HG03354 (cell line): ENCODE results near the gene SMIM14.
A peak's percentile ranks its signal among the peaks of the same experiment; 100 is the strongest.
"Not testable (repeated sequence)": the region's sequence is repeated elsewhere in the genome, so short reads cannot be mapped to it uniquely, and the experiment has no call there.

Experiments used
- ATAC-seq: cut with Tn5 transposase; IDR thresholded peaks from one replicate; pipeline ENCODE4 v1.9.1; 2021; ENCODE audit warnings: mild to moderate bottlenecking; ENCODE audit not compliant: unreplicated experiment, poor library complexity, severe bottlenecking

Gene SMIM14

GRCh38 chr4:39543034-39543433, 95.6 kb downstream of the SMIM14 start:
- no peak for ATAC-seq

GRCh38 chr4:39542611-39543012, 96.1 kb downstream of the SMIM14 start:
- no peak for ATAC-seq

GRCh38 chr4:39541987-39542610, 96.6 kb downstream of the SMIM14 start:
- ATAC-seq, result no peak

- ATAC-seq, result no peak
These were observed 99.5 kb downstream of the SMIM14 start for GRCh38 chr4:39539089-39539611.

- no peak for ATAC-seq
These were observed 105.1 kb downstream of the SMIM14 start for GRCh38 chr4:39533541-39533940.

GRCh38 chr4:39532237-39532636, 106.4 kb downstream of the SMIM14 start:
- not testable (repeated sequence) for ATAC-seq

- ATAC-seq, result no peak
These were observed 108.0 kb downstream of the SMIM14 start for GRCh38 chr4:39530682-39531081.

GRCh38 chr4:39529534-39529933, 109.1 kb downstream of the SMIM14 start:
- no peak for ATAC-seq

- ATAC-seq, result no peak
These were observed 110.6 kb downstream of the SMIM14 start for GRCh38 chr4:39528061-39528465.

- peak; percentile 95 for ATAC-seq
These were observed 111.2 kb downstream of the SMIM14 start, which contains the start of gene UGDH for GRCh38 chr4:39527296-39528060. TSS of gene UGDH (minus strand) at chr4:39527439. CDS start at chr4:39521512, 5,927 bp downstream.

GRCh38 chr4:39526765-39527295, 111.8 kb downstream of the SMIM14 start:
- ATAC-seq, result peak; percentile 29

GRCh38 chr4:39525822-39526690, 112.6 kb downstream of the SMIM14 start:
- no peak for ATAC-seq

- no peak for ATAC-seq
These were observed 114.3 kb downstream of the SMIM14 start for GRCh38 chr4:39524161-39524957.

- no peak for ATAC-seq
These were observed 116.6 kb downstream of the SMIM14 start for GRCh38 chr4:39522068-39522467.

GRCh38 chr4:39521253-39521919, 117.3 kb downstream of the SMIM14 start:
- ATAC-seq, result no peak

GRCh38 chr4:39518484-39518883, 120.2 kb downstream of the SMIM14 start:
- ATAC-seq, result no peak

GRCh38 chr4:39516407-39516966, 122.2 kb downstream of the SMIM14 start:
- no peak for ATAC-seq

GRCh38 chr4:39515669-39516401, 122.8 kb downstream of the SMIM14 start:
- ATAC-seq, result not testable (repeated sequence)
